Upper lobe of left lung (tissue), 6 donors: ENCODE measurements around the gene YARS2. TPM values are rescaled to one million over a fixed set of nuclear protein-coding genes. Genes with fewer than 3 reads are reported as not detected.

Source experiments
- ATAC-seq, 2 donors: fragments of 200-7000 bp; cut with Tn5 transposase; one replicate each; pipeline ENCODE4 v1.9.1; 2022; ENCODE audit warnings: mild to moderate bottlenecking in 2 of 2, moderate library complexity in 2 of 2; ENCODE audit not compliant: low FRiP score in 2 of 2
- DNase-seq, 2 donors: peaks; one replicate each; pipeline ENCODE4 v3.0.0-alpha.2; 2019 to 2020
- H3K27ac ChIP-seq, 4 donors: fragments of 200-600 bp; sonication (generic); one replicate each; pipeline ENCODE4 v1.5.1; 2016 to 2019
- H3K27me3 ChIP-seq, 4 donors: fragments of 200-600 bp; sonication (generic); one replicate each; pipeline ENCODE4 v1.5.1; 2017 to 2019
- H3K36me3 ChIP-seq, 4 donors: fragments of 200-600 bp; sonication (generic); one replicate each; pipeline ENCODE4 v1.5.1; 2016 to 2019
- H3K4me1 ChIP-seq, 4 donors: fragments of 200-600 bp; sonication (generic); one replicate each; pipeline ENCODE4 v1.5.1; 2018 to 2019
- H3K4me3 ChIP-seq, 4 donors: fragments of 200-600 bp; sonication (generic); one replicate each; pipeline ENCODE4 v1.5.1; 2017 to 2019; ENCODE audit warnings: mild to moderate bottlenecking in 2 of 4, moderate library complexity in 1 of 4
- H3K9me3 ChIP-seq, 4 donors: fragments of 200-600 bp; sonication (generic); one replicate each; pipeline ENCODE4 v1.5.1; 2018 to 2019
- EP300 ChIP-seq, 4 donors: sonication (generic); formaldehyde crosslinking; IDR thresholded peaks; one replicate each; pipeline ENCODE4 v1.5.1; 2017; ENCODE audit warnings: antibody characterized with exemption in 4 of 4, control low read depth in 2 of 4
- POLR2A ChIP-seq, 4 donors: fragments of 450-650 bp; IDR thresholded peaks; one replicate each; pipeline ENCODE4 v1.5.1; 2016 to 2017; ENCODE audit warnings: antibody characterized with exemption in 4 of 4, mild to moderate bottlenecking in 2 of 4
- POLR2AphosphoS5 ChIP-seq, 2 donors: sonication (generic); formaldehyde crosslinking; IDR thresholded peaks; one replicate each; pipeline ENCODE4 v1.5.1; 2017; ENCODE audit warnings: antibody characterized with exemption in 2 of 2
- WGBS, 2 donors: methylation state at CpG; one replicate each; pipeline ENCODE4 v1.1.5; 2017 to 2018; 5-methylcytosine and 5-hydroxymethylcytosine counted together
- total RNA-seq, 6 donors: library from RNA; depleted of rRNA in 4 of 6; stranded (reverse); fragments of >200 nt in 4 of 6; gene quantifications; one replicate each; pipeline versions ENCODE4 v1.1.0 to v1.2.1, GENCODE V29; 2016 to 2021
- TF ChIP-seq, protein P1 (sequence below), 6 experiments: fragments of 450-650 bp in 4 of 6; fragments of 200-600 bp in 2 of 6; sonication (generic) in 2 of 6; IDR thresholded peaks; one replicate each; pipeline ENCODE4 v1.5.1; 2016 to 2019; ENCODE audit warnings: antibody characterized with exemption in 6 of 6
- donor health status: DM: no; HTN: no; CAD: no; lungs with moderate emphysema.
- donor health status: DM: no; HTN: yes; CAD: no; lungs with severe emphysema.

Gene YARS2
- total RNA-seq, 6 donors from 2014 or later: 11.4 to 19.5 (median 14.9) TPM

DNA sequence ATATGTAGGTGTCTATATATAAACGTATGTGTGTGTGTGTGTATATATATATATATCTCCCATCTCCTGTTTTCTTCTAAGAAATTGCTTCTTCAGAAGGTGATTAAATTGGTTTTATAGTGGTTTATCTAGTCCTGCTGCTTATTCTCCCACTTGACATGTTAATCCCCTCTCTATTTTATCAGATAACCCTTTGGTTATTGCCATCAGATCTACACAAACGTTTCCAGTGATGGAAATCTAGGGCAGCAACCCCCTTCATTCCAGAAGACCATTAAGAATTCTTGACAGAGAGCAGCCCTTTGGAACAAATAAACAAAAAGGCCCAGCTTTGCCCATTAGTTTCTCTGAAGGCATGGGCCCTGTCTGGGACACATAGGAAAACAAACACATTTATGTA is 34.2 kb upstream of the YARS2 start:
- no peaks in the 10 kb centered on the region for H3K9me3 ChIP-seq
- no peak overlapping the region for H3K4me3 ChIP-seq
- H3K27ac ChIP-seq: no peak overlapping the region
- H3K27me3 ChIP-seq: no peaks in the 10 kb centered on the region
- no peaks in the 10 kb centered on the region for H3K36me3 ChIP-seq
- no peaks in the 10 kb centered on the region for H3K4me1 ChIP-seq
- no peak for DNase-seq
- no peak for TF ChIP-seq POLR2A (IDR thresholded peaks at IDR 0.05)
- TF ChIP-seq EP300 (IDR thresholded peaks at IDR 0.05): no peak
- no peak for TF ChIP-seq POLR2AphosphoS5 (IDR thresholded peaks at IDR 0.05)
- TF ChIP-seq, protein P1, sequence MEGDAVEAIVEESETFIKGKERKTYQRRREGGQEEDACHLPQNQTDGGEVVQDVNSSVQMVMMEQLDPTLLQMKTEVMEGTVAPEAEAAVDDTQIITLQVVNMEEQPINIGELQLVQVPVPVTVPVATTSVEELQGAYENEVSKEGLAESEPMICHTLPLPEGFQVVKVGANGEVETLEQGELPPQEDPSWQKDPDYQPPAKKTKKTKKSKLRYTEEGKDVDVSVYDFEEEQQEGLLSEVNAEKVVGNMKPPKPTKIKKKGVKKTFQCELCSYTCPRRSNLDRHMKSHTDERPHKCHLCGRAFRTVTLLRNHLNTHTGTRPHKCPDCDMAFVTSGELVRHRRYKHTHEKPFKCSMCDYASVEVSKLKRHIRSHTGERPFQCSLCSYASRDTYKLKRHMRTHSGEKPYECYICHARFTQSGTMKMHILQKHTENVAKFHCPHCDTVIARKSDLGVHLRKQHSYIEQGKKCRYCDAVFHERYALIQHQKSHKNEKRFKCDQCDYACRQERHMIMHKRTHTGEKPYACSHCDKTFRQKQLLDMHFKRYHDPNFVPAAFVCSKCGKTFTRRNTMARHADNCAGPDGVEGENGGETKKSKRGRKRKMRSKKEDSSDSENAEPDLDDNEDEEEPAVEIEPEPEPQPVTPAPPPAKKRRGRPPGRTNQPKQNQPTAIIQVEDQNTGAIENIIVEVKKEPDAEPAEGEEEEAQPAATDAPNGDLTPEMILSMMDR (IDR thresholded peaks at IDR 0.05): no peak
- whole genome bisulfite sequencing, 2 donors: 41% methylated on average over 2 of the region's 2 CpGs
- no peak for ATAC-seq

DNA sequence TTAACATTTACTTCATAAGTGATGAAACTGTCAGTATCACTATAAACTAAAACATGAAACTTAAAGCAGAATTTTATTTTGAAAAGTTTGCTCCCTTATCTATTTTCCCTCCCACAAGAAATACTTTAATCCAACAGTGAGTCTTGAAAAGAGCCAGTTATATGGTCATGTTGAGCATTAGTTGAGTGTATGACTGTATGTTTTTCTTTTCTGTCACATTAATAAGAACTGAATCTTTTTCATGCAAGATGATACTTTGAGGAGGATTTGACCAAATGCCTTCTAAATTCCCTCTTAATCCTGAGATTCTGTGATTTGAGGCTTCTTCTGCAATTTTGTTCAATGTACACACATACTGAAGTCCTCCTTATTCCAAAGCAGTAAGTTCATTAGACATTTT is 33.7 kb upstream of the YARS2 start:
- no peak overlapping the region for H3K27ac ChIP-seq
- no peak overlapping the region for H3K4me3 ChIP-seq
- TF ChIP-seq POLR2A (IDR thresholded peaks at IDR 0.05): no peak
- no peak for TF ChIP-seq POLR2AphosphoS5 (IDR thresholded peaks at IDR 0.05)
- TF ChIP-seq EP300 (IDR thresholded peaks at IDR 0.05): no peak
- TF ChIP-seq, protein P1 (IDR thresholded peaks at IDR 0.05): no peak
- H3K27me3 ChIP-seq: no peaks in the 10 kb centered on the region
- no peaks in the 10 kb centered on the region for H3K4me1 ChIP-seq
- DNase-seq (no peak), ATAC-seq (no peak)
- H3K36me3 ChIP-seq: no peaks in the 10 kb centered on the region
- no peaks in the 10 kb centered on the region for H3K9me3 ChIP-seq

DNA sequence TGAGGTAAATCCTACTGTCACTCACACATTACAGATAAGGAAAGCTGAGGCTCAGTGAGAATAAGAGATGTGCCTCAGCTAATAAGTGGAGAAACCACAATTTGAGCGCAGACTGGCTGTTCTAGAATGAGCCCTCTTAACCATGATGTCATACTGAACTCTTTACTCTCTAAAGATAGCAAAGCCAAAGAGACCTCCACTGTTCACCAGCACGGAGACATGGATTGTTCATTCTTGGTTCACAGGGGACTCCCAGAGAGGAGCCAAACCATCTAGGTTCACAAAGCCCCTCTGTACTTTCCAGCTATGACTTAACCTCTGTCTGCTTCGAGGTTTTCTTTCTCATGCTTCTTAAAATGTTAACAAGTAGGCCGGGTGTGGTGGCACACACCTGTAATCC is 32.7 kb upstream of the YARS2 start:
- TF ChIP-seq POLR2AphosphoS5 (IDR thresholded peaks at IDR 0.05): no peak
- TF ChIP-seq, protein P1 (IDR thresholded peaks at IDR 0.05): no peak
- TF ChIP-seq EP300 (IDR thresholded peaks at IDR 0.05): no peak
- TF ChIP-seq POLR2A (IDR thresholded peaks at IDR 0.05): no peak
- DNase-seq: no peak
- 79 to 85% methylated on average over 4 of the region's 4 CpGs for WGBS, 2 donors

GRCh38 chr12:32785557-32785956 is 29.9 kb upstream of the YARS2 start:
- H3K9me3 ChIP-seq: no peaks in the 10 kb centered on the region
- H3K36me3 ChIP-seq: no peaks in the 10 kb centered on the region
- no peak for ATAC-seq
- TF ChIP-seq, protein P1 (IDR thresholded peaks at IDR 0.05): no peak
- TF ChIP-seq EP300 (IDR thresholded peaks at IDR 0.05): no peak
- TF ChIP-seq POLR2AphosphoS5 (IDR thresholded peaks at IDR 0.05): no peak
- no peak for TF ChIP-seq POLR2A (IDR thresholded peaks at IDR 0.05)
- H3K27me3 ChIP-seq: no peaks in the 10 kb centered on the region
- whole genome bisulfite sequencing, 2 donors: 83 to 99% methylated on average over 5 of the region's 5 CpGs
- no peaks in the 10 kb centered on the region for H3K4me1 ChIP-seq
- H3K4me3 ChIP-seq: no peak overlapping the region
- DNase-seq: no peak
- H3K27ac ChIP-seq: no peak overlapping the region

More for the DNA sequence above, 32.7 kb upstream of the YARS2 start:
- Histone ChIP-seq H3K4me1 (no peaks in the 10 kb centered on the region), H3K4me3 (no peak overlapping the region), H3K27ac (no peak overlapping the region), H3K36me3 (no peaks in the 10 kb centered on the region), H3K27me3 (no peaks in the 10 kb centered on the region), H3K9me3 (no peaks in the 10 kb centered on the region)
- no peak for ATAC-seq

DNA sequence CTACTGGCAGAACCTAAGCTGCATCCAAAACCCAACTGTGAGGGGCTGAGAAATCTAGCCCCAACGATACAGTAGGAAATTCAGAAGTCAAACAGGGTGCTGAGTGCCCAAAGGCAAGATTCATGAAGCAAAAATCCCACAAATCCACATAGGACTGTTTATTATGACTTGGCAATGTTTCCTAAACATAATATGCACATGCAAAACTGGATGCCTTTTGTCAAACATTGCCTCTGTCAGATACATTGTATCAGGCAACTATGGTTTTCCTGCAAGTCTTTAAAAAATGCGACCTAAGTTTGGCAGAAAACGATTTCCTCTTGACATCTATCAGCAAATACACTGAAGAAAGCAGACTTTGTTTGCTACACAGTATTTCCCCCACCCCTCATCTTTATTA is 27.3 kb upstream of the YARS2 start:
- WGBS, 2 donors: 36 to 41% methylated on average over 2 to 3 of the region's 3 CpGs
- no peaks in the 10 kb centered on the region for H3K36me3 ChIP-seq
- no peaks in the 10 kb centered on the region for H3K27me3 ChIP-seq
- no peak overlapping the region for H3K27ac ChIP-seq
- TF ChIP-seq POLR2A (IDR thresholded peaks at IDR 0.05) (no peak), POLR2AphosphoS5 (IDR thresholded peaks at IDR 0.05) (no peak), EP300 (IDR thresholded peaks at IDR 0.05) (no peak)
- TF ChIP-seq, protein P1 (IDR thresholded peaks at IDR 0.05): no peak
- DNase-seq (no peak), ATAC-seq (no peak)
- H3K9me3 ChIP-seq: no peaks in the 10 kb centered on the region
- H3K4me3 ChIP-seq: no peak overlapping the region
- no peaks in the 10 kb centered on the region for H3K4me1 ChIP-seq
